Measurements from ENCODE around the gene MT3. TPM values are rescaled to one million over a fixed set of nuclear protein-coding genes. Genes with fewer than 3 reads are reported as not detected.

The MT3 gene
- total and polyA plus RNA-seq, 2 of the 13 experiments (the other 11 are each of a cell fraction or from before 2014, with no cell fraction given): not detected

DNA sequence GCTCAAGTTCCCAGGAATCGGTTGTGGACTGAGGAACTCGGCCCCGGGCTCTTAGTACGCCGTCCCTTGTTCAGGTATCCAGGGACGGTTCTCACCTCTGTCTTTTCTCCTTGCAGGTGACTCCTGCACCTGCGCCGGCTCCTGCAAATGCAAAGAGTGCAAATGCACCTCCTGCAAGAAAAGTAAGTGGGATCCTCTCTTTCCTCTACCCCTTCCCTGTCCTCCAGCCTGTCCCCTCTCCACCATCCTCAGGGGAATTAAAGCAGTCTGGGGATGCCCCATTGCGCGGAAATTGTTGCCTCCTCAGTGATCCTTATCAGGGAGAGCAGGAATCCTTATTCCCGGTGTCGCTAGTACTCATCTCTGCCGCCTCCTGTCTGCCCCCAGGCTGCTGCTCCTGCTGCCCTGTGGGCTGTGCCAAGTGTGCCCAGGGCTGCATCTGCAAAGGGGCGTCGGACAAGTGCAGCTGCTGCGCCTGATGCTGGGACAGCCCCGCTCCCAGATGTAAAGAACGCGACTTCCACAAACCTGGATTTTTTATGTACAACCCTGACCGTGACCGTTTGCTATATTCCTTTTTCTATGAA, 19.6 kb downstream of the MT3 start (continued):
- TF ChIP-seq ZNF12 (CRISPR knock-in tag; IDR thresholded peaks at IDR 0.05) (no peak), ZSCAN22 (CRISPR knock-in tag; IDR thresholded peaks at IDR 0.05) (no peak), CAMTA2 (CRISPR knock-in tag; IDR thresholded peaks at IDR 0.05; ENCODE audit: borderline replicate concordance) (no peak), NCOR1 (IDR thresholded peaks at IDR 0.05; ENCODE audit: borderline replicate concordance, low read length) (no peak), ZNF749 (CRISPR knock-in tag; IDR thresholded peaks at IDR 0.05; ENCODE audit: borderline replicate concordance) (no peak), ZFP41 (CRISPR knock-in tag; IDR thresholded peaks at IDR 0.05; ENCODE audit: borderline replicate concordance) (no peak), ASH2L (IDR thresholded peaks at IDR 0.05; ENCODE audit: insufficient read length, low read depth, low read length) (no peak), ZNF24 (IDR thresholded peaks at IDR 0.05) (no peak), HOXA9 (CRISPR knock-in tag; IDR thresholded peaks at IDR 0.05; ENCODE audit: borderline replicate concordance) (no peak), RAD51 (IDR thresholded peaks at IDR 0.05; ENCODE audit: borderline replicate concordance) (no peak), TRIM24 (CRISPR knock-in tag; IDR thresholded peaks at IDR 0.05) (0 out of 2 replicates have a peak, but pooled peaks have one; percentile 12), ZNF766 (CRISPR knock-in tag; IDR thresholded peaks at IDR 0.05; ENCODE audit: borderline replicate concordance) (no peak), TARDBP (CRISPR knock-in tag; IDR thresholded peaks at IDR 0.05) (no peak), ZFP36 (IDR thresholded peaks at IDR 0.05; ENCODE audit: borderline replicate concordance, low read depth, low read length, partially characterized antibody) (no peak), NPAS2 (CRISPR knock-in tag; IDR thresholded peaks at IDR 0.05; ENCODE audit: borderline replicate concordance) (no peak), MZF1 (CRISPR knock-in tag; IDR thresholded peaks at IDR 0.05; ENCODE audit: borderline replicate concordance) (no peak), NR1H2 (CRISPR knock-in tag; IDR thresholded peaks at IDR 0.05; ENCODE audit: borderline replicate concordance, low read depth) (no peak), ZNF607 (CRISPR knock-in tag; IDR thresholded peaks at IDR 0.05; ENCODE audit: borderline replicate concordance) (no peak), ZNF260 (CRISPR knock-in tag; IDR thresholded peaks at IDR 0.05; ENCODE audit: borderline replicate concordance, low read depth) (no peak), RFX1 (IDR thresholded peaks at IDR 0.05) (no peak)
- TF ChIP-seq, protein P1, sequence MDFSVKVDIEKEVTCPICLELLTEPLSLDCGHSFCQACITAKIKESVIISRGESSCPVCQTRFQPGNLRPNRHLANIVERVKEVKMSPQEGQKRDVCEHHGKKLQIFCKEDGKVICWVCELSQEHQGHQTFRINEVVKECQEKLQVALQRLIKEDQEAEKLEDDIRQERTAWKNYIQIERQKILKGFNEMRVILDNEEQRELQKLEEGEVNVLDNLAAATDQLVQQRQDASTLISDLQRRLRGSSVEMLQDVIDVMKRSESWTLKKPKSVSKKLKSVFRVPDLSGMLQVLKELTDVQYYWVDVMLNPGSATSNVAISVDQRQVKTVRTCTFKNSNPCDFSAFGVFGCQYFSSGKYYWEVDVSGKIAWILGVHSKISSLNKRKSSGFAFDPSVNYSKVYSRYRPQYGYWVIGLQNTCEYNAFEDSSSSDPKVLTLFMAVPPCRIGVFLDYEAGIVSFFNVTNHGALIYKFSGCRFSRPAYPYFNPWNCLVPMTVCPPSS (IDR thresholded peaks at IDR 0.05): no peak
- TF ChIP-seq, protein P2, sequence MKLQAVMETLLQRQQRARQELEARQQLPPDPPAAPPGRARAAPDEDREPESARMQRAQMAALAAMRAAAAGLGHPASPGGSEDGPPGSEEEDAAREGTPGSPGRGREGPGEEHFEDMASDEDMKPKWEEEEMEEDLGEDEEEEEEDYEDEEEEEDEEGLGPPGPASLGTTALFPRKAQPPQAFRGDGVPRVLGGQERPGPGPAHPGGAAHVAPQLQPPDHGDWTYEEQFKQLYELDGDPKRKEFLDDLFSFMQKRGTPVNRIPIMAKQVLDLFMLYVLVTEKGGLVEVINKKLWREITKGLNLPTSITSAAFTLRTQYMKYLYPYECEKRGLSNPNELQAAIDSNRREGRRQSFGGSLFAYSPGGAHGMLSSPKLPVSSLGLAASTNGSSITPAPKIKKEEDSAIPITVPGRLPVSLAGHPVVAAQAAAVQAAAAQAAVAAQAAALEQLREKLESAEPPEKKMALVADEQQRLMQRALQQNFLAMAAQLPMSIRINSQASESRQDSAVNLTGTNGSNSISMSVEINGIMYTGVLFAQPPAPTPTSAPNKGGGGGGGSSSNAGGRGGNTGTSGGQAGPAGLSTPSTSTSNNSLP (IDR thresholded peaks at IDR 0.05; ENCODE audit: low read depth, low read length): no peak
- TF ChIP-seq, protein P3, sequence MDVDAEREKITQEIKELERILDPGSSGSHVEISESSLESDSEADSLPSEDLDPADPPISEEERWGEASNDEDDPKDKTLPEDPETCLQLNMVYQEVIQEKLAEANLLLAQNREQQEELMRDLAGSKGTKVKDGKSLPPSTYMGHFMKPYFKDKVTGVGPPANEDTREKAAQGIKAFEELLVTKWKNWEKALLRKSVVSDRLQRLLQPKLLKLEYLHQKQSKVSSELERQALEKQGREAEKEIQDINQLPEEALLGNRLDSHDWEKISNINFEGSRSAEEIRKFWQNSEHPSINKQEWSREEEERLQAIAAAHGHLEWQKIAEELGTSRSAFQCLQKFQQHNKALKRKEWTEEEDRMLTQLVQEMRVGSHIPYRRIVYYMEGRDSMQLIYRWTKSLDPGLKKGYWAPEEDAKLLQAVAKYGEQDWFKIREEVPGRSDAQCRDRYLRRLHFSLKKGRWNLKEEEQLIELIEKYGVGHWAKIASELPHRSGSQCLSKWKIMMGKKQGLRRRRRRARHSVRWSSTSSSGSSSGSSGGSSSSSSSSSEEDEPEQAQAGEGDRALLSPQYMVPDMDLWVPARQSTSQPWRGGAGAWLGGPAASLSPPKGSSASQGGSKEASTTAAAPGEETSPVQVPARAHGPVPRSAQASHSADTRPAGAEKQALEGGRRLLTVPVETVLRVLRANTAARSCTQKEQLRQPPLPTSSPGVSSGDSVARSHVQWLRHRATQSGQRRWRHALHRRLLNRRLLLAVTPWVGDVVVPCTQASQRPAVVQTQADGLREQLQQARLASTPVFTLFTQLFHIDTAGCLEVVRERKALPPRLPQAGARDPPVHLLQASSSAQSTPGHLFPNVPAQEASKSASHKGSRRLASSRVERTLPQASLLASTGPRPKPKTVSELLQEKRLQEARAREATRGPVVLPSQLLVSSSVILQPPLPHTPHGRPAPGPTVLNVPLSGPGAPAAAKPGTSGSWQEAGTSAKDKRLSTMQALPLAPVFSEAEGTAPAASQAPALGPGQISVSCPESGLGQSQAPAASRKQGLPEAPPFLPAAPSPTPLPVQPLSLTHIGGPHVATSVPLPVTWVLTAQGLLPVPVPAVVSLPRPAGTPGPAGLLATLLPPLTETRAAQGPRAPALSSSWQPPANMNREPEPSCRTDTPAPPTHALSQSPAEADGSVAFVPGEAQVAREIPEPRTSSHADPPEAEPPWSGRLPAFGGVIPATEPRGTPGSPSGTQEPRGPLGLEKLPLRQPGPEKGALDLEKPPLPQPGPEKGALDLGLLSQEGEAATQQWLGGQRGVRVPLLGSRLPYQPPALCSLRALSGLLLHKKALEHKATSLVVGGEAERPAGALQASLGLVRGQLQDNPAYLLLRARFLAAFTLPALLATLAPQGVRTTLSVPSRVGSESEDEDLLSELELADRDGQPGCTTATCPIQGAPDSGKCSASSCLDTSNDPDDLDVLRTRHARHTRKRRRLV (CRISPR knock-in tag; IDR thresholded peaks at IDR 0.05): no peak

All from HepG2 (cell line).